Measurements from ENCODE around the gene RYR2. TPM values are rescaled to one million over a fixed set of nuclear protein-coding genes. Genes with fewer than 3 reads are reported as not detected.

RYR2 gene
- total RNA-seq, 1 experiment from 2014 or later: 0.03 TPM

DNA sequence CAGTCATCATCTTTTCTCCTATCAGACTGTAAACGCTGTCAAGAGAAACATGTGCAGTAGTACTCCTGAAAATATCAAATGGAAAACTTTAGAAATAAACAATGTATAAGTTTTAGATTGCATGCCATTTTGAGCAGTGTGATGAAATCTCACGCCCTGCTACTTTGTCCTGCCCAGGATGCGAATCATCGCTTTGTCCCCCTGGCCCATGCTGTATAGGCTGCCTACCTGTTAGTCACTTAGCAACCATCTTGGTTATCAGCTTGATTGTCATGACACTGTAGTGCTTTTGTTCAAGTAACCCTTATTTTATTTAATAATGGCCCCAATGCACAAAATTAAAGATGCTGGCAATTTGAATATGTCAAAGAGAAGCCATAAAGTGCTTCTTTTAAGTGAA lies 485.8 kb downstream of the RYR2 start:
- POLR2A ChIA-PET: no interaction called here
- DNase-seq (ENCODE audit: low read depth, low spot score): no peak
- in situ Hi-C loops (cut with HindIII; ENCODE audit: low pct_unique_long_range_greater_than_20kb, low sequenced_read_pairs): no loop called here
- TF ChIP-seq, protein P1, sequence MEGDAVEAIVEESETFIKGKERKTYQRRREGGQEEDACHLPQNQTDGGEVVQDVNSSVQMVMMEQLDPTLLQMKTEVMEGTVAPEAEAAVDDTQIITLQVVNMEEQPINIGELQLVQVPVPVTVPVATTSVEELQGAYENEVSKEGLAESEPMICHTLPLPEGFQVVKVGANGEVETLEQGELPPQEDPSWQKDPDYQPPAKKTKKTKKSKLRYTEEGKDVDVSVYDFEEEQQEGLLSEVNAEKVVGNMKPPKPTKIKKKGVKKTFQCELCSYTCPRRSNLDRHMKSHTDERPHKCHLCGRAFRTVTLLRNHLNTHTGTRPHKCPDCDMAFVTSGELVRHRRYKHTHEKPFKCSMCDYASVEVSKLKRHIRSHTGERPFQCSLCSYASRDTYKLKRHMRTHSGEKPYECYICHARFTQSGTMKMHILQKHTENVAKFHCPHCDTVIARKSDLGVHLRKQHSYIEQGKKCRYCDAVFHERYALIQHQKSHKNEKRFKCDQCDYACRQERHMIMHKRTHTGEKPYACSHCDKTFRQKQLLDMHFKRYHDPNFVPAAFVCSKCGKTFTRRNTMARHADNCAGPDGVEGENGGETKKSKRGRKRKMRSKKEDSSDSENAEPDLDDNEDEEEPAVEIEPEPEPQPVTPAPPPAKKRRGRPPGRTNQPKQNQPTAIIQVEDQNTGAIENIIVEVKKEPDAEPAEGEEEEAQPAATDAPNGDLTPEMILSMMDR (IDR thresholded peaks at IDR 0.05): no peak
- TF ChIP-seq SIN3A (IDR thresholded peaks at IDR 0.05; ENCODE audit: borderline replicate concordance, insufficient read depth, low read depth, low read length) (no peak), POLR2AphosphoS5 (IDR thresholded peaks at IDR 0.05; ENCODE audit: low read depth, low read length) (no peak), TCF7L2 (IDR thresholded peaks at IDR 0.05; ENCODE audit: low read depth, low read length) (no peak)
- TF ChIP-seq, protein P2, sequence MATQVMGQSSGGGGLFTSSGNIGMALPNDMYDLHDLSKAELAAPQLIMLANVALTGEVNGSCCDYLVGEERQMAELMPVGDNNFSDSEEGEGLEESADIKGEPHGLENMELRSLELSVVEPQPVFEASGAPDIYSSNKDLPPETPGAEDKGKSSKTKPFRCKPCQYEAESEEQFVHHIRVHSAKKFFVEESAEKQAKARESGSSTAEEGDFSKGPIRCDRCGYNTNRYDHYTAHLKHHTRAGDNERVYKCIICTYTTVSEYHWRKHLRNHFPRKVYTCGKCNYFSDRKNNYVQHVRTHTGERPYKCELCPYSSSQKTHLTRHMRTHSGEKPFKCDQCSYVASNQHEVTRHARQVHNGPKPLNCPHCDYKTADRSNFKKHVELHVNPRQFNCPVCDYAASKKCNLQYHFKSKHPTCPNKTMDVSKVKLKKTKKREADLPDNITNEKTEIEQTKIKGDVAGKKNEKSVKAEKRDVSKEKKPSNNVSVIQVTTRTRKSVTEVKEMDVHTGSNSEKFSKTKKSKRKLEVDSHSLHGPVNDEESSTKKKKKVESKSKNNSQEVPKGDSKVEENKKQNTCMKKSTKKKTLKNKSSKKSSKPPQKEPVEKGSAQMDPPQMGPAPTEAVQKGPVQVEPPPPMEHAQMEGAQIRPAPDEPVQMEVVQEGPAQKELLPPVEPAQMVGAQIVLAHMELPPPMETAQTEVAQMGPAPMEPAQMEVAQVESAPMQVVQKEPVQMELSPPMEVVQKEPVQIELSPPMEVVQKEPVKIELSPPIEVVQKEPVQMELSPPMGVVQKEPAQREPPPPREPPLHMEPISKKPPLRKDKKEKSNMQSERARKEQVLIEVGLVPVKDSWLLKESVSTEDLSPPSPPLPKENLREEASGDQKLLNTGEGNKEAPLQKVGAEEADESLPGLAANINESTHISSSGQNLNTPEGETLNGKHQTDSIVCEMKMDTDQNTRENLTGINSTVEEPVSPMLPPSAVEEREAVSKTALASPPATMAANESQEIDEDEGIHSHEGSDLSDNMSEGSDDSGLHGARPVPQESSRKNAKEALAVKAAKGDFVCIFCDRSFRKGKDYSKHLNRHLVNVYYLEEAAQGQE (IDR thresholded peaks at IDR 0.05; ENCODE audit: insufficient read depth in 1 of 2, low read depth in 2 of 2, low read length in 1 of 2): no peak
- intact Hi-C loops (cut with micrococcal nuclease; ENCODE audit: unreplicated experiment): no loop called here
- H3K9me3 ChIP-seq (ENCODE audit: control insufficient read depth, insufficient read depth, low read depth, low read length): no peaks in the 10 kb centered on the region
- CTCF ChIA-PET: no interaction called here
- ATAC-seq: no peak
- H3K27me3 ChIP-seq (ENCODE audit: control insufficient read depth, insufficient read depth, low read length): no peaks in the 10 kb centered on the region
- no TSS peak for BruUV-seq (replicated peaks)
- no peak overlapping the region for H3K4me3 ChIP-seq (ENCODE audit: low read depth in 2 of 2, low read length in 2 of 2)
- no peaks in the 10 kb centered on the region for H3K36me3 ChIP-seq (ENCODE audit: control insufficient read depth, insufficient read depth, low read length)
- H3K27ac ChIP-seq (ENCODE audit: low read length): no peak overlapping the region
- H3K4me1 ChIP-seq (ENCODE audit: control insufficient read depth, insufficient read depth, low read length): no peaks in the 10 kb centered on the region

DNA sequence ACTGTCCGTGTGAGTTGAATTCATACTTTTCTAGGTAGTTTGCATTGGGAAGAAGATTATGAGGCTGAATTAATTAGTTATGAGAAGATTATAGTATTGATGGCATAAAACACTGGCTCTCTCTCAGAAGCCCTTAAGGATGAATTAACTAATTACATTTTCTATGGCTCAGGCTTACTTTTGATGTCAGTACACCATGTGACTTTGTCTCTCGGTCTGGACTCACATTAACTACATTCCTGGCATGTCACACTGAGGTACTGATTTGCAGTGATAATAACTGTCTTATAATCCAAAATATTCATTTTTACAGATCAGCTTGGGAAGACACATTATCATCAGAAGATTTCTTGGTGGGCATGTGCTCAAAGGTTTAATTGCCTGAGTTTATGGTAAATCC lies 486.6 kb downstream of the RYR2 start:
- no TSS peak for BruUV-seq (replicated peaks)
- in situ Hi-C loops (cut with HindIII; ENCODE audit: low pct_unique_long_range_greater_than_20kb, low sequenced_read_pairs): no loop called here

More for the DNA sequence above, 486.6 kb downstream of the RYR2 start:
- intact Hi-C loops (cut with micrococcal nuclease; ENCODE audit: unreplicated experiment): no loop called here
- ChIA-PET POLR2A (no interaction called here), CTCF (no interaction called here)
- Histone ChIP-seq H3K4me1 (ENCODE audit: control insufficient read depth, insufficient read depth, low read length) (no peaks in the 10 kb centered on the region), H3K36me3 (ENCODE audit: control insufficient read depth, insufficient read depth, low read length) (no peaks in the 10 kb centered on the region), H3K27ac (ENCODE audit: low read length) (no peak overlapping the region), H3K4me3 (ENCODE audit: low read depth in 2 of 2, low read length in 2 of 2) (no peak overlapping the region), H3K27me3 (ENCODE audit: control insufficient read depth, insufficient read depth, low read length) (no peaks in the 10 kb centered on the region), H3K9me3 (ENCODE audit: control insufficient read depth, insufficient read depth, low read depth, low read length) (no peaks in the 10 kb centered on the region)
- DNase-seq (ENCODE audit: low read depth, low spot score): no peak
- TF ChIP-seq, protein P2 (IDR thresholded peaks at IDR 0.05; ENCODE audit: insufficient read depth in 1 of 2, low read depth in 2 of 2, low read length in 1 of 2): no peak
- TF ChIP-seq SIN3A (IDR thresholded peaks at IDR 0.05; ENCODE audit: borderline replicate concordance, insufficient read depth, low read depth, low read length) (no peak), POLR2AphosphoS5 (IDR thresholded peaks at IDR 0.05; ENCODE audit: low read depth, low read length) (no peak), TCF7L2 (IDR thresholded peaks at IDR 0.05; ENCODE audit: low read depth, low read length) (no peak)
- TF ChIP-seq, protein P1 (IDR thresholded peaks at IDR 0.05): no peak
- no peak for ATAC-seq

All from Panc1 (cell line).